PC-3 (cell line): ENCODE results near the gene MAGI1.

ENCODE experiments used
- CTCF ChIP-seq: fragments of 300-600 bp; sonication (generic); conservative IDR thresholded peaks from 2 replicates; pipeline ENCODE4 v1.5.1; 2017; ENCODE audit warnings: antibody characterized with exemption, low read depth, mild to moderate bottlenecking, low read length
- EZH2 ChIP-seq: fragments of 300-600 bp; sonication (generic); IDR thresholded peaks from one replicate; pipeline ENCODE4 v1.6.1; 2017; ENCODE audit warnings: antibody characterized with exemption, mild to moderate bottlenecking, low read length; ENCODE audit not compliant: unreplicated experiment

GRCh38 chr3:65490114-65490513, 548.6 kb downstream of the MAGI1 start:
- TF ChIP-seq CTCF (no peak), EZH2 (no peak)
